Duodenal mucosa (tissue), 2 donors: Measurements from ENCODE around the gene HMX3.

Source experiments
- H3K27ac ChIP-seq: one replicate; pipeline ENCODE4 v1.7.0; 2013; ENCODE audit warnings: low read depth, low read length
- H3K27me3 ChIP-seq, 2 donors: one replicate each; pipeline ENCODE4 v1.7.0; 2013; ENCODE audit warnings: low read length in 2 of 2, control low read depth in 1 of 2; ENCODE audit not compliant: insufficient read depth in 2 of 2, control insufficient read depth in 1 of 2
- H3K36me3 ChIP-seq, 2 donors: one replicate each; pipeline ENCODE4 v1.7.0; 2013; ENCODE audit warnings: low read length in 2 of 2, control low read depth in 1 of 2; ENCODE audit not compliant: insufficient read depth in 2 of 2, control insufficient read depth in 1 of 2
- H3K4me1 ChIP-seq, 2 donors: one replicate each; pipeline ENCODE4 v1.7.0; 2013; ENCODE audit warnings: low read length in 2 of 2, control low read depth in 1 of 2; ENCODE audit not compliant: insufficient read depth in 2 of 2, control insufficient read depth in 1 of 2
- H3K4me3 ChIP-seq, 2 donors: one replicate each; pipeline ENCODE4 v1.7.0; 2013; ENCODE audit warnings: low read length in 2 of 2, low read depth in 1 of 2
- H3K9ac ChIP-seq, 2 donors: one replicate each; pipeline ENCODE4 v1.7.0; 2013; ENCODE audit warnings: low read length in 2 of 2, low read depth in 1 of 2
- H3K9me3 ChIP-seq, 2 donors: one replicate each; pipeline ENCODE4 v1.7.0; 2013; ENCODE audit warnings: low read length in 2 of 2, control low read depth in 1 of 2; ENCODE audit not compliant: control insufficient read depth in 1 of 2

Gene HMX3

DNA sequence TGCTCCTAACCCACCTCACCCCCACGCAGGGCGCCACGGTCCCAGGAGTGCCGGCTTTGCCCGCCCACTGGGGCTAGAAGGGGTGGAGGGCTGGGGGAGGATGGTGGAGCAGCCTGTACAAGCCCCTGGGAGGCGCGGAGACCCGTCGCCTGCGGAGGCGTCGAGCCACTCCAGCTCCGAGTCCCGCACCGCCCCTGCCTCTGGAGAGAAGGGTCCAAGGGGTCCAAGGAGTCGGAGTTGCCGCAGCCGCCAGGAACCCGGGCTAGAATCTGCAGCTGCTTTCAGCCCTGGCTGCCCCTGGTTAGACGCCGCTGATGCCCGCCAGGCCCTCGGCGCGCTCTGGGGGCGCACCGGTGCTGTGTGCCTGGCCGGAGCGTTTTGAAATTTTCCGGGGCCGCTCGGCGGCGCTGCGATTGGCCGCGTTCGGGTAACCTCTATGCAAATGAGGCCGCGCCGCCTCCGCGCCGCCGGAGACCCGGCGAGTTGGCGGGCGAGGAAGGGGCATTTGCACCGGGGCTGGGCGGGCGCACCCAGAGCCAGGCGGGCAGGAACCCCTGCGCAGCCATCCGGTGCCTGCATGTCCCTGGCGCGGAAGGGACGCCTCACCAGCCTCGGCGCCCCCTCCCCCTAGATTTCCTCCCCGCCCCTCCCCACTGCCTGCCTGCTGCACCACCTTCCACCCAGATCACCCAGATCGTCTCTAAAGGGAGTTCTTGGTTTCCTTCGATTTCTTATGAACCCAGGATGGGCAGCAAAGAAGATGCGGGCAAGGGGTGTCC, 12.1 kb downstream of the HMX3 start, which contains the start of gene HMX2:
HMX2 (plus strand) TSS at position 502 of the 779 bp plus-strand sequence; CDS start at position 745, 243 bp downstream.
- H3K27me3 ChIP-seq, result peaks cover 97 to 99% of the 10 kb centered on the region in 2 donors

DNA sequence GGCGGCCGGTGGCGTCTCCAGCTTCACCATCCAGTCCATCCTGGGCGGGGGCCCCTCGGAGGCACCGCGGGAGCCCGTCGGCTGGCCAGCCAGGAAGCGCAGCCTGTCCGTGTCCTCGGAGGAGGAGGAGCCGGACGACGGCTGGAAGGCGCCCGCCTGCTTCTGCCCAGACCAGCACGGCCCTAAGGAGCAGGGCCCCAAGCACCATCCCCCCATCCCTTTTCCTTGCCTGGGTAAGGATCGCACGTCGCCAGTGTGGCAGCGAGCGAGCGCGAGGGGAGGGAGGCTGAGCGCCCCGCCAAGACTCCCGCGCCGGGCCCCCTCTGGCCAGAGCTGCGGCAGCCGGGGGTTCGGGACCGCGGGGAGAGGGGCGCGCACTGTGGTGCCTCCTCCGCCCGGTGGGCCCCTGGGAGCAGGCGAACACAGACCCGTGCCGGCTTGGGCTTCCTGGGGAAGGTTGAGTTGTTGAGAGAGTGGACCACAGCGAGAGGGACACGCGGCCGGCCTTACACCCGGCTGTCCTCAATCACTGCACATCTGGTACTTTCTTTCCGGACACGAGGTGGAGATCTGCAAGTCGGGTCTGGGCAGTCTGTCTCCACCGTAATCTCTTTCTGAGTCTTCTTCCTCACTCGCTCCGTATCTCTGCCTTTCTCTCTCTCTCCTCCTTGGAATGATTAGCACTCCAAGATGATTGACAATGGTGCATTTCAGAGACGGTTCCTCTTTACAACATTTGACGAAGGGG, 12.8 kb downstream of the HMX3 start:
- no peak overlapping the region for H3K27ac ChIP-seq
- no peak overlapping the region for H3K9ac ChIP-seq
- H3K4me3 ChIP-seq, result no peak overlapping the region
- peaks cover 21 to 22% of the 10 kb centered on the region in 2 donors for H3K4me1 ChIP-seq
- H3K36me3 ChIP-seq, result no peaks in the 10 kb centered on the region
- H3K9me3 ChIP-seq, result no peaks in the 10 kb centered on the region
- H3K27me3 ChIP-seq, result peaks cover 90 to 99% of the 10 kb centered on the region in 2 donors

More for the DNA sequence above, 12.1 kb downstream of the HMX3 start, which contains the start of gene HMX2:
- H3K9me3 ChIP-seq, result no peaks in the 10 kb centered on the region
- H3K27ac ChIP-seq, result no peak within 1 kb of the TSS
- H3K4me1 ChIP-seq, result peaks cover 21 to 22% of the 10 kb centered on the region in 2 donors
- H3K4me3 ChIP-seq, result no peak within 1 kb of the TSS
- H3K36me3 ChIP-seq, result no peaks in the 10 kb centered on the region
- no peak within 1 kb of the TSS for H3K9ac ChIP-seq

DNA sequence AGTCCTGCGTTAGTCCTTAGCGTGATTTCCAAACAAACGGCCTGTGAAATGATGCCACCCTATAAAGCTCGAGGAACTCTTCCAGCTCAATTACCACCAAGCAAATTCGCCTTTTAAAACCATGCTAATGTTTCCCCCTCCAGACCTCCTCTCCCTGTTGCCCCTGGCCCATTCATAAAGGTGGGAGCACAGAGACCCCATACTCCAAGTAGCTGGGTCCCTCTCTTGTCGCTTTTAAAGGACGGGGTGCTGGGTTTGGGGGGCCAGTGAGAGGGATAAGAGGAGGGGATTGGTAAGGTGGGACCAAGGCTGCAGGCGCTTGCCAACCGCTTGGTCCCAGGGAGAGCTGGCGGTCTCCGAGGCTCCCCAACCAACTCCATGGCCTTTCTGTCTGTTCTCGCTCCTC, 13.4 kb downstream of the HMX3 start:
- H3K27me3 ChIP-seq, result peaks cover 85 to 94% of the 10 kb centered on the region in 2 donors
- no peaks in the 10 kb centered on the region for H3K36me3 ChIP-seq
- H3K9ac ChIP-seq, result no peak overlapping the region
- peak overlapping the region; percentile 47 to 68 for H3K4me3 ChIP-seq
- no peaks in the 10 kb centered on the region for H3K9me3 ChIP-seq
- H3K27ac ChIP-seq, result no peak overlapping the region
- H3K4me1 ChIP-seq, result peaks cover 21 to 22% of the 10 kb centered on the region in 2 donors

DNA sequence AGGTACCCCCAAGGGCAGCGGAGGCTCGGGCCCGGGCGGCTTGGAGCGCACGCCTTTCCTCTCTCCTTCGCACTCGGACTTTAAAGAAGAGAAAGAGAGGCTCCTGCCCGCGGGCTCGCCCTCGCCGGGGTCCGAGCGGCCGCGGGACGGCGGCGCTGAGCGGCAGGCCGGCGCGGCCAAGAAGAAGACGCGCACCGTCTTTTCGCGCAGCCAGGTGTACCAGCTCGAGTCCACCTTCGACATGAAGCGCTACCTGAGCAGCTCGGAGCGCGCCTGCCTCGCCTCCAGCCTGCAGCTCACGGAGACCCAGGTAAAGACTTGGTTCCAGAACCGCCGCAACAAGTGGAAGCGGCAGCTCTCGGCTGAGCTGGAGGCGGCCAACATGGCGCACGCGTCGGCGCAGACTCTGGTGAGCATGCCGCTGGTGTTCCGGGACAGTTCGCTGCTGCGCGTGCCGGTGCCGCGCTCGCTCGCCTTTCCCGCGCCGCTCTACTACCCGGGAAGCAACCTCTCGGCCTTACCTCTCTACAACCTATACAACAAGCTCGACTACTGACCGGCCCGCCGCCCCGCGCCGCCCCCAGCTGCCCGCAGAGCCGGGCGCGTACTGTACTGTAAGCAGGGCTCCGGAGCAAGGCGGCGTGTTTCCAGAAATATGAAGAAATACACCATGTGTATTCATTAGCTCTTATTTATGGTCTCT, 13.9 kb downstream of the HMX3 start:
- peak overlapping the region; percentile 47 to 68 for H3K4me3 ChIP-seq
- peaks cover 21 to 22% of the 10 kb centered on the region in 2 donors for H3K4me1 ChIP-seq
- no peaks in the 10 kb centered on the region for H3K36me3 ChIP-seq
- H3K27ac ChIP-seq, result no peak overlapping the region
- no peaks in the 10 kb centered on the region for H3K9me3 ChIP-seq
- peaks cover 79 to 88% of the 10 kb centered on the region in 2 donors for H3K27me3 ChIP-seq
- H3K9ac ChIP-seq, result no peak overlapping the region

DNA sequence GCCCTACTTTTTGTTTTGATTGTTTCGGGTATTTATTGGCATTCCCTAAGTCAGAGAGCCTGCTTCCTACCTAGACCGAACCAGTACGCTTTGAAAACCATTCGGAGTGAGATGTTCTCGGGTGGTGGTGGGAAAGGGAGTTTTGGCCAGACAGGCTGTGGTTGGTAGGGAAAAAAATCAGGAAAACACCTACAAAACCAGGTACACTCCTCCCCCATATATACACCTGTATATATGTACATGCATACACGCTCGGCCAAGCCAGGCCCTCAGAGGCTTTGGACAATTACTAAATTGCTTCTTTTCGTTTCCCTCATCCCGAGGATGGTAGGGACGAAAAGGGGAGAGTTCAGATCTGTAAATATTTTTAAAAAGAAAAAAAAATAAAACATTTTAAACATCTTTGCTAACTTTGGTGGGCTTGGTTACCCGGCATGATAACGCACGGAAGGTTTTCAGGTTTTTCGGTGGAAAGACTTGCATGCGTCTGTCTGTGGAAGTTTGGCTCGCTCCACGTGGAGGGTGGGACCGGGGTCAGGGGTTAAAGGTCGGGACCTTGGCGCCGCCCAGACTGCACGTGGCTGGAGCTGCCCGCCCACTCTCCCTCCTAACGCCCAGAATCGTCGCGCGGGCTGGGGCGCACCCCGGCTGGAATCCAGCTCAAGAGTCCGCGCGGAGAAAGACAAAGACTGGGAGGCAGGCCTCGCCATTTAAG, 14.7 kb downstream of the HMX3 start:
- Histone ChIP-seq H3K36me3 (no peaks in the 10 kb centered on the region), H3K4me1 (peaks cover 26 to 27% of the 10 kb centered on the region in 2 donors), H3K9ac (no peak overlapping the region), H3K9me3 (no peaks in the 10 kb centered on the region), H3K27me3 (peaks cover 72 to 81% of the 10 kb centered on the region in 2 donors), H3K27ac (no peak overlapping the region), H3K4me3 (peak overlapping the region; percentile 48 to 68)

DNA sequence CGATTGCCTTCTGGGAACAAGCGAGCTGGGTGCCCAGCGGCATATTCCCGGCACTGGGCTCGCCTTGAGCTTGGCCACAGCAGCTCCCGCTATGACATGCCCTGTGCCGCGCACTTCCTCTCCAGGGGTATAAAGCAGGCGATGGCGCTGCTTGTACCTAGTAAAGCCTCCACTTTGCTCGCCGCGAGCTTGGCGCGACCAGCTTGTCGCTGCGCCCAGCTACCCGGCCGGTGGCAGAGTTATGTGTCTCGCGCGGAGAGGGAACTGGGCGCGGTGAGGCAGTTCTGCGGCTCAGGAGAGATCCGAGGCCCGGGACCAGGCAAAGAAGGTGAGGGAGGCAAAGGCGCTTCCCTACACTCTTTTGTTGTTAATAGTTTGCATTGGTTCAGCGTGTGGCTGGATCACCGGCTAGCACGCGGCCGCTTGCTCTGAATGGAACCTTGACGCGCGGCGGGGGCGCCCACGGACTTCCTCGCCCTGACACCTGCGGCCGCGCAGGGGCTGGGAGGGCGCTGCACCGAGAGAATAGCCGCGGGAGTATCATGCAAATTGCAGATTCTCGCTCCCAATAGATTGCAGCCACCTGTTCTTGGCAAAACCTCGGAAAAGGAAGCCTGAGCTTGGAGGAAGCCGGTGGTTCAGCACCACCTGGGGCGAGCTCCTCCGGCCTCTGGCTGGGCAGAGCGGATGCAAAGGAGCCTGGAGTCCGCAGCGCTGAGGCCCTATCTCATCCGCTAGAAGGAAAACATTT, 15.4 kb downstream of the HMX3 start:
- no peak overlapping the region for H3K9ac ChIP-seq
- H3K9me3 ChIP-seq, result no peaks in the 10 kb centered on the region
- peaks cover 30 to 33% of the 10 kb centered on the region in 2 donors for H3K4me1 ChIP-seq
- H3K36me3 ChIP-seq, result peaks cover 2 to 3% of the 10 kb centered on the region in 2 donors
- H3K27me3 ChIP-seq, result peaks cover 65 to 74% of the 10 kb centered on the region in 2 donors
- no peak overlapping the region for H3K27ac ChIP-seq
- H3K4me3 ChIP-seq, result peak overlapping the region; percentile 48 to 62

DNA sequence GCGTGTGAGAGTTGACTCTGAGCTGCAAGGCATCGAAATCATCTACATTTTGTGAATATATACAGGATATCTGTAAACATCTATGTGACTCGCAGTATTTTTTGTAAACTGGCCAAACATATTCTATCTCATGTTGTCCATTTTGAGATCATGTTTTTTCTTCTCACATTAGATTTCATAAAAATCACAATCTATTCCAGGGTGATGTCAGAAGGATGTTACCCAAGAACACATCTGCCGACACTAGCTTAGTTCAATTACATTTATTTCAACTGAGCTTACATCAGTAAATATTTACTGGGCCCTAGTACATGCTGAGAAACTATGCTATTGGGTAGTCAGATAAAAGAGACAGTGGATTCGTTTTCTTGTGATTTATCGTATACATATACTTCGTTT, 16.0 kb downstream of the HMX3 start:
- H3K36me3 ChIP-seq, result peaks cover 7 to 8% of the 10 kb centered on the region in 2 donors
- H3K9ac ChIP-seq, result no peak overlapping the region
- H3K4me3 ChIP-seq, result peak overlapping the region in 1 of 2 donors; percentile 62
- no peaks in the 10 kb centered on the region for H3K9me3 ChIP-seq
- peaks cover 30 to 36% of the 10 kb centered on the region in 2 donors for H3K4me1 ChIP-seq
- no peak overlapping the region for H3K27ac ChIP-seq
- peaks cover 60 to 68% of the 10 kb centered on the region in 2 donors for H3K27me3 ChIP-seq

DNA sequence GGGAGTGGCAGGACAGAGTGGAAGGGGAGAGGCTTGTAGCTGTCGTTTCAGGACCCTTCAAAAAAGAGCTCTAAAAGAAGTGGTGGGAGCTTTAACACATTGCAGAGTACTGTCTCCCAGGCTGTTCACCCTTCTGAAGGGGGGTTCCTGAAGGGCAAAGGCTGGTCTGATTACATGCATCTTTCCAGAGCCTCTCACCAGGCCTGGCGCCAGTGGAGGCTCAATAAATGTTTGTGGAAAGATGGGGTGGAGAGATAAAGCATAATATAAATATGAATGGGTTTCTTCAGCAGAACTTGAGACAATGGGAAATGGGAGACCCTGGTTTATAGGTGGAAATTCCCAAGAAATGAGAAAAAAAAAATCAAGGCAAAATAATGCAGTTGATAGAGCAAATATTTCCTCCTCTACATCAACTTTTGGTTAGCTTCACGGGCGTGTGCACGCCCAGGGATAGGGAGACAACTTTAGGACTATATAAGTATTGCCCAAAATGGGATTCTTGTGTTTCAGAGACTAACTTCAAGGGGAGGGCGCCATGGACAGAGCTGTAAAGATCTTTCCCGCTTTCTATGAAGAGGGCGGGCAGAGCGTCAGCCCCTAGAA, 17.8 kb downstream of the HMX3 start:
- H3K4me3 ChIP-seq, result no peak overlapping the region
- H3K4me1 ChIP-seq, result peaks cover 30 to 54% of the 10 kb centered on the region in 2 donors
- H3K27ac ChIP-seq, result no peak overlapping the region
- H3K9ac ChIP-seq, result no peak overlapping the region
- no peaks in the 10 kb centered on the region for H3K9me3 ChIP-seq
- H3K36me3 ChIP-seq, result peaks cover 17 to 24% of the 10 kb centered on the region in 2 donors
- H3K27me3 ChIP-seq, result peaks cover 43 to 50% of the 10 kb centered on the region in 2 donors
